ENCODE data around the gene NKX2-2.

NKX2-2 gene

DNA sequence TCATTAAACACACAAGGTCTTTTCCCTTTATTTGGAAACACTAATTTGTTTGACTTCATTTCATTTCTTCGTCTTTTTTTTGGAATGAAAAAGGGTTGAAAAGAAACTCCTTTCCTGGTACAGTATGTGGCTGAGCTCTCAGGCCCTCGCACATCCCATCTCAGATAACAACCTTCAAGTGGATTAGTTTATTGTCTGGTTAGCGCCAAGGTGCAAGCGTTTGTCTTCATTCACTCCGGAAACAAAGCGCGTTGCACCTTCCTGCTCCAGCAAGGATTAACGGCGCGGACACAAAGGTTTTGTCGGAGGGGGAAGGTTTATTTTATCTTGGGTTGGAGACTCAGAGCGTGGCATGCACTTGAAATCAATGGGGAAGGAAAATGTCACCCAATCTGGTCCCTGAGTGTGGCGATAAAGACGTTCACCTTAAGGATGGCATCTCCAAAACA, 5.3 kb upstream of the NKX2-2 start:
- POLR2A ChIA-PET: interaction anchor here (0.7 kb wide), 1 partner anchor 1039 kb away, joined by 3 read pairs; no protein-coding TSS in a partner anchor
- no peak overlapping the region for H3K27ac ChIP-seq (ENCODE audit: extremely low read depth, low read depth, low read length)
- CTCF ChIA-PET: interaction anchor here (0.7 to 4.5 kb wide), 5 partner anchors 14 to 1753 kb away, joined by 3 to 49 read pairs (median 3); no protein-coding TSS in a partner anchor
- TF ChIP-seq ZNF677 (tag by site-specific recombination; IDR thresholded peaks at IDR 0.05): no peak
- TF ChIP-seq ZNF350 (tag by site-specific recombination; IDR thresholded peaks at IDR 0.05): no peak
- no peak for TF ChIP-seq ZNF776 (tag by site-specific recombination; IDR thresholded peaks at IDR 0.05; ENCODE audit: borderline replicate concordance)
- no peak for TF ChIP-seq ZNF2 (tag by site-specific recombination; IDR thresholded peaks at IDR 0.05)
- no peak for TF ChIP-seq ZNF571 (tag by site-specific recombination; IDR thresholded peaks at IDR 0.05)
- TF ChIP-seq GFI1B (tag by site-specific recombination; IDR thresholded peaks at IDR 0.05): no peak
- TF ChIP-seq, protein P1, sequence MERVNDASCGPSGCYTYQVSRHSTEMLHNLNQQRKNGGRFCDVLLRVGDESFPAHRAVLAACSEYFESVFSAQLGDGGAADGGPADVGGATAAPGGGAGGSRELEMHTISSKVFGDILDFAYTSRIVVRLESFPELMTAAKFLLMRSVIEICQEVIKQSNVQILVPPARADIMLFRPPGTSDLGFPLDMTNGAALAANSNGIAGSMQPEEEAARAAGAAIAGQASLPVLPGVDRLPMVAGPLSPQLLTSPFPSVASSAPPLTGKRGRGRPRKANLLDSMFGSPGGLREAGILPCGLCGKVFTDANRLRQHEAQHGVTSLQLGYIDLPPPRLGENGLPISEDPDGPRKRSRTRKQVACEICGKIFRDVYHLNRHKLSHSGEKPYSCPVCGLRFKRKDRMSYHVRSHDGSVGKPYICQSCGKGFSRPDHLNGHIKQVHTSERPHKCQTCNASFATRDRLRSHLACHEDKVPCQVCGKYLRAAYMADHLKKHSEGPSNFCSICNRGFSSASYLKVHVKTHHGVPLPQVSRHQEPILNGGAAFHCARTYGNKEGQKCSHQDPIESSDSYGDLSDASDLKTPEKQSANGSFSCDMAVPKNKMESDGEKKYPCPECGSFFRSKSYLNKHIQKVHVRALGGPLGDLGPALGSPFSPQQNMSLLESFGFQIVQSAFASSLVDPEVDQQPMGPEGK (tag by site-specific recombination; IDR thresholded peaks at IDR 0.05): no peak
- TF ChIP-seq ZNF701 (tag by site-specific recombination; IDR thresholded peaks at IDR 0.05): no peak
- TF ChIP-seq, protein P2, sequence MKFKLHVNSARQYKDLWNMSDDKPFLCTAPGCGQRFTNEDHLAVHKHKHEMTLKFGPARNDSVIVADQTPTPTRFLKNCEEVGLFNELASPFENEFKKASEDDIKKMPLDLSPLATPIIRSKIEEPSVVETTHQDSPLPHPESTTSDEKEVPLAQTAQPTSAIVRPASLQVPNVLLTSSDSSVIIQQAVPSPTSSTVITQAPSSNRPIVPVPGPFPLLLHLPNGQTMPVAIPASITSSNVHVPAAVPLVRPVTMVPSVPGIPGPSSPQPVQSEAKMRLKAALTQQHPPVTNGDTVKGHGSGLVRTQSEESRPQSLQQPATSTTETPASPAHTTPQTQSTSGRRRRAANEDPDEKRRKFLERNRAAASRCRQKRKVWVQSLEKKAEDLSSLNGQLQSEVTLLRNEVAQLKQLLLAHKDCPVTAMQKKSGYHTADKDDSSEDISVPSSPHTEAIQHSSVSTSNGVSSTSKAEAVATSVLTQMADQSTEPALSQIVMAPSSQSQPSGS (tag by site-specific recombination; IDR thresholded peaks at IDR 0.05; ENCODE audit: low read depth): no peak
- TF ChIP-seq ZNF266 (tag by site-specific recombination; IDR thresholded peaks at IDR 0.05; ENCODE audit: low read depth): no peak
- TF ChIP-seq, protein P3, sequence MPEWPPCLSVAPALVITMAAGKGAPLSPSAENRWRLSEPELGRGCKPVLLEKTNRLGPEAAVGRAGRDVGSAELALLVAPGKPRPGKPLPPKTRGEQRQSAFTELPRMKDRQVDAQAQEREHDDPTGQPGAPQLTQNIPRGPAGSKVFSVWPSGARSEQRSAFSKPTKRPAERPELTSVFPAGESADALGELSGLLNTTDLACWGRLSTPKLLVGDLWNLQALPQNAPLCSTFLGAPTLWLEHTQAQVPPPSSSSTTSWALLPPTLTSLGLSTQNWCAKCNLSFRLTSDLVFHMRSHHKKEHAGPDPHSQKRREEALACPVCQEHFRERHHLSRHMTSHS (tag by site-specific recombination; IDR thresholded peaks at IDR 0.05): no peak
- TF ChIP-seq KLF16 (tag by site-specific recombination; IDR thresholded peaks at IDR 0.05): no peak
- TF ChIP-seq, protein P4, sequence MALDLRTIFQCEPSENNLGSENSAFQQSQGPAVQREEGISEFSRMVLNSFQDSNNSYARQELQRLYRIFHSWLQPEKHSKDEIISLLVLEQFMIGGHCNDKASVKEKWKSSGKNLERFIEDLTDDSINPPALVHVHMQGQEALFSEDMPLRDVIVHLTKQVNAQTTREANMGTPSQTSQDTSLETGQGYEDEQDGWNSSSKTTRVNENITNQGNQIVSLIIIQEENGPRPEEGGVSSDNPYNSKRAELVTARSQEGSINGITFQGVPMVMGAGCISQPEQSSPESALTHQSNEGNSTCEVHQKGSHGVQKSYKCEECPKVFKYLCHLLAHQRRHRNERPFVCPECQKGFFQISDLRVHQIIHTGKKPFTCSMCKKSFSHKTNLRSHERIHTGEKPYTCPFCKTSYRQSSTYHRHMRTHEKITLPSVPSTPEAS (tag by site-specific recombination; IDR thresholded peaks at IDR 0.05): no peak
- TF ChIP-seq KLF7 (tag by site-specific recombination; IDR thresholded peaks at IDR 0.05; ENCODE audit: borderline replicate concordance): no peak
- no peak for TF ChIP-seq ZNF785 (tag by site-specific recombination; IDR thresholded peaks at IDR 0.05)
- TF ChIP-seq HOXC10 (CRISPR knock-in tag; IDR thresholded peaks at IDR 0.05): no peak
- no peak for TF ChIP-seq ZNF23 (tag by site-specific recombination; IDR thresholded peaks at IDR 0.05; ENCODE audit: borderline replicate concordance)
- no peaks in the 10 kb centered on the region for H3K36me3 ChIP-seq (ENCODE audit: control insufficient read depth in 2 of 2, insufficient read depth in 1 of 2, low read length in 2 of 2)
- peaks cover 4% of the 10 kb centered on the region; the same call in 1 of the 2 replicates for H3K4me1 ChIP-seq (ENCODE audit: control insufficient read depth, insufficient read depth, low read length)
- H3K4me3 ChIP-seq (ENCODE audit: low read depth, low read length): no peak overlapping the region
- H3K9me3 ChIP-seq (ENCODE audit: control insufficient read depth, insufficient read depth, low read depth, low read length): no peaks in the 10 kb centered on the region

DNA sequence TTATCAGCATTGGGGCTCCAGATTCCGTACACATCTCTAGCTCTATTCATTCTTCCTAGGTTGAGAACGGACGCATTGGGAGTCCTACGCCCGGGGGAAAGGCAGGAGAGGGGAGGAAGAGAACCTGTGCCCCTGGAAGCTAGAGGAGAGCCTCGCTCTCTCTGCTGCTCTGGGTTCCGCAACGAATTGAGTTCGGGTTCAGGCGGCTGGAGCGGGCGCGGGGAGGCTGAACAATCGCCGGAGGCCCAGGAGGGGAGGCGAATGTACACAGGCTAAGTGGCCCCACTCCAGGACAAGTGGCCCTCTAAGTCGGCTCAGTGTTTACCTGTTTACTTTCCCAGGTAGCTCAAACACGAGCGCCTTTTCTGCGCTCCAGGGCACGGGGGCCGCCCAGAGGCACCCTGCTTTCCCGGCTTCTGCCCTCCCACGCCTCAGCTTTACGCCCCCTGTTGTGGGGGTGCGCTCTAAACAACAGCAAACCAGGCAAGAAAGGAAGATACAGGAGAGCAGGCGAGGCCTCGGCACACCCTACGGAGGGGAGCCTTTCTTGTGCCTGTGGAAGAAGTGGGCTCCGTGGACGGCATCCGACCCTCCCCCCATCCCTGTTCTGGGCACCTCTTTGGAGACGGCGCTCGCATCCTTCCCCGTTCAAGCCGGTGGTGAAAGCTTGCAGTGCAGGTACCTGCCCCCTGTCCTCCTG, 4.6 kb upstream of the NKX2-2 start:
- Histone ChIP-seq H3K4me3 (ENCODE audit: low read depth, low read length) (no peak overlapping the region), H3K36me3 (ENCODE audit: control insufficient read depth in 2 of 2, insufficient read depth in 1 of 2, low read length in 2 of 2) (no peaks in the 10 kb centered on the region), H3K9me3 (ENCODE audit: control insufficient read depth, insufficient read depth, low read depth, low read length) (no peaks in the 10 kb centered on the region), H3K4me1 (ENCODE audit: control insufficient read depth, insufficient read depth, low read length) (peaks cover 5% of the 10 kb centered on the region), H3K27ac (ENCODE audit: extremely low read depth, low read depth, low read length) (no peak overlapping the region)
- ChIA-PET POLR2A (interaction anchor here (0.6 kb wide), 1 partner anchor 69 kb away, joined by 3 read pairs; no protein-coding TSS in a partner anchor), CTCF (interaction anchor here (0.7 to 4.5 kb wide), 5 partner anchors 54 to 1752 kb away, joined by 3 to 49 read pairs (median 5); no protein-coding TSS in a partner anchor)
- TF ChIP-seq ZNF239 (tag by site-specific recombination; IDR thresholded peaks at IDR 0.05): no peak
- no peak for TF ChIP-seq ZNF548 (tag by site-specific recombination; IDR thresholded peaks at IDR 0.05)
- TF ChIP-seq KLF7 (tag by site-specific recombination; IDR thresholded peaks at IDR 0.05; ENCODE audit: borderline replicate concordance): no peak
- TF ChIP-seq, protein P5, sequence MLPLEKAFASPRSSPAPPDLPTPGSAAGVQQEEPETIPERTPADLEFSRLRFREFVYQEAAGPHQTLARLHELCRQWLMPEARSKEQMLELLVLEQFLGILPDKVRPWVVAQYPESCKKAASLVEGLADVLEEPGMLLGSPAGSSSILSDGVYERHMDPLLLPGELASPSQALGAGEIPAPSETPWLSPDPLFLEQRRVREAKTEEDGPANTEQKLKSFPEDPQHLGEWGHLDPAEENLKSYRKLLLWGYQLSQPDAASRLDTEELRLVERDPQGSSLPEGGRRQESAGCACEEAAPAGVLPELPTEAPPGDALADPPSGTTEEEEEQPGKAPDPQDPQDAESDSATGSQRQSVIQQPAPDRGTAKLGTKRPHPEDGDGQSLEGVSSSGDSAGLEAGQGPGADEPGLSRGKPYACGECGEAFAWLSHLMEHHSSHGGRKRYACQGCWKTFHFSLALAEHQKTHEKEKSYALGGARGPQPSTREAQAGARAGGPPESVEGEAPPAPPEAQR (tag by site-specific recombination; IDR thresholded peaks at IDR 0.05): no peak
- TF ChIP-seq, protein P6, sequence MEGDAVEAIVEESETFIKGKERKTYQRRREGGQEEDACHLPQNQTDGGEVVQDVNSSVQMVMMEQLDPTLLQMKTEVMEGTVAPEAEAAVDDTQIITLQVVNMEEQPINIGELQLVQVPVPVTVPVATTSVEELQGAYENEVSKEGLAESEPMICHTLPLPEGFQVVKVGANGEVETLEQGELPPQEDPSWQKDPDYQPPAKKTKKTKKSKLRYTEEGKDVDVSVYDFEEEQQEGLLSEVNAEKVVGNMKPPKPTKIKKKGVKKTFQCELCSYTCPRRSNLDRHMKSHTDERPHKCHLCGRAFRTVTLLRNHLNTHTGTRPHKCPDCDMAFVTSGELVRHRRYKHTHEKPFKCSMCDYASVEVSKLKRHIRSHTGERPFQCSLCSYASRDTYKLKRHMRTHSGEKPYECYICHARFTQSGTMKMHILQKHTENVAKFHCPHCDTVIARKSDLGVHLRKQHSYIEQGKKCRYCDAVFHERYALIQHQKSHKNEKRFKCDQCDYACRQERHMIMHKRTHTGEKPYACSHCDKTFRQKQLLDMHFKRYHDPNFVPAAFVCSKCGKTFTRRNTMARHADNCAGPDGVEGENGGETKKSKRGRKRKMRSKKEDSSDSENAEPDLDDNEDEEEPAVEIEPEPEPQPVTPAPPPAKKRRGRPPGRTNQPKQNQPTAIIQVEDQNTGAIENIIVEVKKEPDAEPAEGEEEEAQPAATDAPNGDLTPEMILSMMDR (tag by site-specific recombination; IDR thresholded peaks at IDR 0.05): no peak
- no peak for TF ChIP-seq ZNF747 (tag by site-specific recombination; IDR thresholded peaks at IDR 0.05)
- TF ChIP-seq, protein P7, sequence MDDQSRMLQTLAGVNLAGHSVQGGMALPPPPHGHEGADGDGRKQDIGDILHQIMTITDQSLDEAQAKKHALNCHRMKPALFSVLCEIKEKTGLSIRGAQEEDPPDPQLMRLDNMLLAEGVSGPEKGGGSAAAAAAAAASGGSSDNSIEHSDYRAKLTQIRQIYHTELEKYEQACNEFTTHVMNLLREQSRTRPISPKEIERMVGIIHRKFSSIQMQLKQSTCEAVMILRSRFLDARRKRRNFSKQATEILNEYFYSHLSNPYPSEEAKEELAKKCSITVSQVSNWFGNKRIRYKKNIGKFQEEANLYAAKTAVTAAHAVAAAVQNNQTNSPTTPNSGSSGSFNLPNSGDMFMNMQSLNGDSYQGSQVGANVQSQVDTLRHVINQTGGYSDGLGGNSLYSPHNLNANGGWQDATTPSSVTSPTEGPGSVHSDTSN (CRISPR knock-in tag; IDR thresholded peaks at IDR 0.05): no peak
- no peak for TF ChIP-seq ZNF658 (tag by site-specific recombination; IDR thresholded peaks at IDR 0.05)
